ENCODE data around the gene TMEM250.

DNA sequence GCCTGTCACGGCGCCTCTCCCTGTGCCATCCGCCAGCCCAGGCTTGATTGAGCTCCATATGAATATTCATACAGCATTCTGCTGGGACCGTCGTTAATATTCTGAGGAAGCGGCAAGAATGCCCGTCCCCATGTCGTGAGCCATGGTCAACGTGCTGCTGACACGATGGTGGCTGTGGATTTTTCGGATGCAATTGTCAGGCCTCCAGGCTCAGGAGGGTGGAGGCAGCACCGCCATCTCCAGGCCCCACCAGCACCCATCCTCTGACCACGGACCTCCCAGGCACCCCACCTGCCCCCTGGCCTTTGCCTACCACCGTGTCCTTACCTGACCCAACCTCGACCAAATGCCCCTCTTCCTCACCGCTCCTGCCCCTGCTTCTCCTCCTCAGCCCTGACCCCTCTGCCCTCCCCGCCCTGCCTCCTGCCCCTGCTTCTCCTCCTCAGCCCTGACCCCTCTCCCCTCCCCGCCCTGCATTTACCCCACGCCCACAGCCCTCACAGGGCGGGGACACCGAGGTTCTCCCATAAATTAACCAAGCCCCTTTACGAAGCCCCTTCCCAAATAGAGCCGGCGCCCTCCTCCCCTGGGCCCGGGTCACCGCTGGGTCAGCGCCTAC lies 9.9 kb downstream of the TMEM250 start:
- TF ChIP-seq POLR2A (IDR thresholded peaks at IDR 0.05; ENCODE audit: low read depth, low read length) (no peak), TAF1 (IDR thresholded peaks at IDR 0.05; ENCODE audit: borderline replicate concordance, low read depth, low read length) (no peak), POLR2AphosphoS5 (IDR thresholded peaks at IDR 0.05; ENCODE audit: low read depth, low read length) (no peak)

Measured in GM12892 (cell line).